Esophagus squamous epithelium (tissue), 5 donors: ENCODE measurements around the gene TSR3. TPM values are rescaled to one million over a fixed set of nuclear protein-coding genes. Genes with fewer than 3 reads are reported as not detected.
"Not testable (repeated sequence)": the region's sequence is repeated elsewhere in the genome, so short reads cannot be mapped to it uniquely, and the experiment has no call there.

Experiments used
- DNase-seq: peaks from one replicate; lab custom pipeline; 2025; lab: John Stamatoyannopoulos, UW
- H3K27ac ChIP-seq, 4 donors: fragments of 200-600 bp; sonication (generic); one replicate each; pipeline ENCODE4 v1.5.1; 2016 to 2019; ENCODE audit warnings: mild to moderate bottlenecking in 1 of 4
- H3K27me3 ChIP-seq, 4 donors: fragments of 200-600 bp; sonication (generic); 1 replicate in 3 of 4; 2 replicates in 1 of 4; pipeline versions ENCODE4 v1.5.1 to v1.6.0; 2017 to 2021; ENCODE audit warnings: antibody characterized with exemption in 1 of 4
- H3K36me3 ChIP-seq, 3 donors: fragments of 200-600 bp; sonication (generic); one replicate each; pipeline ENCODE4 v1.5.1; 2016 to 2019
- H3K4me1 ChIP-seq, 3 donors: fragments of 200-600 bp; sonication (generic); one replicate each; pipeline ENCODE4 v1.5.1; 2017 to 2019
- H3K4me3 ChIP-seq, 4 donors: fragments of 200-600 bp; sonication (generic); 1 replicate in 3 of 4; 2 replicates in 1 of 4; pipeline ENCODE4 v1.5.1; 2016 to 2019; ENCODE audit warnings: mild to moderate bottlenecking in 2 of 4, moderate library complexity in 1 of 4
- H3K9me3 ChIP-seq, 3 donors: fragments of 200-600 bp; sonication (generic); one replicate each; pipeline ENCODE4 v1.5.1; 2016 to 2019
- POLR2A ChIP-seq, 4 donors: fragments of 450-650 bp; IDR thresholded peaks; one replicate each; pipeline ENCODE4 v1.6.1; 2017; ENCODE audit warnings: antibody characterized with exemption in 4 of 4, mild to moderate bottlenecking in 4 of 4, moderate library complexity in 3 of 4
- WGBS, 2 donors: methylation state at CpG; one replicate each; pipeline ENCODE4 v1.1.5; 2018; 5-methylcytosine and 5-hydroxymethylcytosine counted together
- intact Hi-C: fragments of 100-400 bp; cut with DNase I; formaldehyde crosslinking; loops from one replicate; pipeline ENCODE4 v1.15.0; 2022
- total RNA-seq, 4 donors: library from RNA; depleted of rRNA; stranded (reverse); fragments of >200 nt; gene quantifications; one replicate each; pipeline ENCODE4 v1.1.0, GENCODE V29; 2016
- TF ChIP-seq, protein P1 (sequence below), 6 experiments: fragments of 450-650 bp in 4 of 6; fragments of 200-600 bp in 2 of 6; sonication (generic) in 2 of 6; IDR thresholded peaks; one replicate each; pipeline ENCODE4 v1.5.1; 2016 to 2019; ENCODE audit warnings: antibody characterized with exemption in 6 of 6, mild to moderate bottlenecking in 4 of 6, moderate library complexity in 4 of 6
- donor health status: DM: yes; HTN: yes; CAD: no.

TSR3 gene
- total RNA-seq, 4 donors from 2014 or later = 57.6 to 87.4 (median 70.5) TPM

DNA sequence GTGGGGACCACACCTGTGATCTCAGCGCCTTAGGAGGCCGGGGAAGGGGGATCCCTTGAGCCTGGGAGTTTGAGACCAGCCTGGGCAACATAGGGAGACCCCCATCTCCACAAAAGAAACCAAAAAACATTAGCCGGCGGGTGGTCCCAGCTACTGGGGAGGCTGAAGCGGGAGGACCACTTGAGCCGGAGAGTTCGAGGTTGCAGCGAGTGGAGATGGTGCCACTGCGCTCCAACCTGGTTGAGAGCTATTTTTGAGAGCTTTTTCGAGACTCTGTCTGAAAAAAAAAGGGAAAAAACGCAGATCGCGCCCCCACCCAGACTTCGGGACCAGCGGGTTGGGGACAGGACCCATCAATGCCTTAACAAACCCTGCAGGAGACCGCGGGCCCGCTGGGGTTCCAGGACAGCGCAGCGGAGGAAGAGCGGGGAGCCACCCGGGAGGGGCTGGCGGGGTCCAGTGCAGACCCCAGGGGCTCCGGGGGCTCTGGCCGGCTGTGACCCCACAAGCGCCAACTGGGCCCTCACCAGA is 19.0 kb downstream of the TSR3 start:
- 6 to 13% methylated on average over 3 to 13 of the region's 26 CpGs for WGBS, 2 donors
- intact Hi-C loops = no loop called here
- Histone ChIP-seq H3K4me3 (peak overlapping the region; percentile 17 to 63 (median 35)), H3K4me1 (peaks cover 24 to 38% (median 31%) of the 10 kb centered on the region in 3 donors), H3K36me3 (no peaks in the 10 kb centered on the region), H3K27me3 (peaks cover 18 to 75% (median 24%) of the 10 kb centered on the region in 4 donors), H3K27ac (no peak overlapping the region), H3K9me3 (peaks cover 0 to 7% (median 4%) of the 10 kb centered on the region in 3 donors)
- TF ChIP-seq, protein P1, sequence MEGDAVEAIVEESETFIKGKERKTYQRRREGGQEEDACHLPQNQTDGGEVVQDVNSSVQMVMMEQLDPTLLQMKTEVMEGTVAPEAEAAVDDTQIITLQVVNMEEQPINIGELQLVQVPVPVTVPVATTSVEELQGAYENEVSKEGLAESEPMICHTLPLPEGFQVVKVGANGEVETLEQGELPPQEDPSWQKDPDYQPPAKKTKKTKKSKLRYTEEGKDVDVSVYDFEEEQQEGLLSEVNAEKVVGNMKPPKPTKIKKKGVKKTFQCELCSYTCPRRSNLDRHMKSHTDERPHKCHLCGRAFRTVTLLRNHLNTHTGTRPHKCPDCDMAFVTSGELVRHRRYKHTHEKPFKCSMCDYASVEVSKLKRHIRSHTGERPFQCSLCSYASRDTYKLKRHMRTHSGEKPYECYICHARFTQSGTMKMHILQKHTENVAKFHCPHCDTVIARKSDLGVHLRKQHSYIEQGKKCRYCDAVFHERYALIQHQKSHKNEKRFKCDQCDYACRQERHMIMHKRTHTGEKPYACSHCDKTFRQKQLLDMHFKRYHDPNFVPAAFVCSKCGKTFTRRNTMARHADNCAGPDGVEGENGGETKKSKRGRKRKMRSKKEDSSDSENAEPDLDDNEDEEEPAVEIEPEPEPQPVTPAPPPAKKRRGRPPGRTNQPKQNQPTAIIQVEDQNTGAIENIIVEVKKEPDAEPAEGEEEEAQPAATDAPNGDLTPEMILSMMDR (IDR thresholded peaks at IDR 0.05) = no peak
- TF ChIP-seq POLR2A (IDR thresholded peaks at IDR 0.05) = no peak
- no peak for DNase-seq

DNA sequence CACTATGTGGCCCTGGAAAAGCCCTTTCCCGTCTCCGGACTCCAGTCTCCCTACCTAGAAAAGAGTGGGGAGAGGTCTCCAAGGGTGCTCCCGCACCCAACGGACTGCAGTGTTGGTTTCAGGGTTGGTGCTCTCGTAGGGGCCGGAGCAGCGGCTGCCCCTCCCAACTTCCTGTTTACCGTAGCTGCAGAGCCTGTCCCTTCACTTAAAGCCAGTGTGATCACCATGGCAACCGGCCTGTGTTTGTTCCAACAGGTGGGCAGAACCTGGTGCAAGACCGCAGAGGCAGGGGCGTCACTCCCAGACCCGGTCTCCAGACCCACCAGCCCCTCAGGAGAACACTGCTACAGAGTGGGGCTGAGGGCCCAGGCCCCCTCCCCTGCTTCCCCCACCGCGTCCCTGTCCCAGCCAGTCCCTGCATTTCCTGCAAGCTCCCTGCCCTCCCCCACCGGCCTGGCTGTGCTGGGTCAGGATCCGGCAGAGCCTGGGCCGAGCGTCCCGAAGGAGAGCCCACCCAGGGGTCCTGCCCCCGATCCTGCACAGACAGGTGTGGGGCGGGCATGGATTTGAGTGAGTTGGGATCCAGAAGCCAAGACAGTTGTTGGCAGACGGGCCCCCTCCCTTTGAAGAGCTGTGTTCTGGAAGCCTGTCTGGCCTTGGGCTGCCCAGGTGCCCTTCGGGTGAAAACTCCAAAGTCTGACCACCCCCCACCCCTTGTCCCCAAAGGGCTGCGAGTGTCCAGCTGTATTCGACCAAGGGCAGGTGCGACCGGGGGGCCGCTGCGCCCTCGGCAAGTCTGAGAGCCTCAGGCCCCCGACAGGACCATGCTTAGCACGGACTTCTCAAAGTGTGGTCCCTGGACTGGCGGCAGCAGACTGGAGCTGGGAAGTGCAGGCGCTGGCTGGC is 19.7 kb downstream of the TSR3 start:
- TF ChIP-seq POLR2A (IDR thresholded peaks at IDR 0.05) = peak in 1 of 4 donors; percentile 43
- TF ChIP-seq, protein P1 (IDR thresholded peaks at IDR 0.05) = no peak
- intact Hi-C loops = no loop called here
- WGBS, 2 donors = 0 to 6% methylated on average over 5 of the region's 34 CpGs
- H3K27me3 ChIP-seq = peaks cover 18 to 68% (median 24%) of the 10 kb centered on the region in 4 donors
- H3K27ac ChIP-seq = peak overlapping the region in 2 of 4 donors; percentile 42 to 53
- no peak for DNase-seq
- H3K9me3 ChIP-seq = peaks cover 0 to 7% (median 4%) of the 10 kb centered on the region in 3 donors
- peak overlapping the region in 3 of 4 donors; percentile 20 to 63 (median 46) for H3K4me3 ChIP-seq
- peaks cover 24 to 38% (median 31%) of the 10 kb centered on the region in 3 donors for H3K4me1 ChIP-seq
- H3K36me3 ChIP-seq = peaks cover 0 to 3% (median 0%) of the 10 kb centered on the region in 3 donors

DNA sequence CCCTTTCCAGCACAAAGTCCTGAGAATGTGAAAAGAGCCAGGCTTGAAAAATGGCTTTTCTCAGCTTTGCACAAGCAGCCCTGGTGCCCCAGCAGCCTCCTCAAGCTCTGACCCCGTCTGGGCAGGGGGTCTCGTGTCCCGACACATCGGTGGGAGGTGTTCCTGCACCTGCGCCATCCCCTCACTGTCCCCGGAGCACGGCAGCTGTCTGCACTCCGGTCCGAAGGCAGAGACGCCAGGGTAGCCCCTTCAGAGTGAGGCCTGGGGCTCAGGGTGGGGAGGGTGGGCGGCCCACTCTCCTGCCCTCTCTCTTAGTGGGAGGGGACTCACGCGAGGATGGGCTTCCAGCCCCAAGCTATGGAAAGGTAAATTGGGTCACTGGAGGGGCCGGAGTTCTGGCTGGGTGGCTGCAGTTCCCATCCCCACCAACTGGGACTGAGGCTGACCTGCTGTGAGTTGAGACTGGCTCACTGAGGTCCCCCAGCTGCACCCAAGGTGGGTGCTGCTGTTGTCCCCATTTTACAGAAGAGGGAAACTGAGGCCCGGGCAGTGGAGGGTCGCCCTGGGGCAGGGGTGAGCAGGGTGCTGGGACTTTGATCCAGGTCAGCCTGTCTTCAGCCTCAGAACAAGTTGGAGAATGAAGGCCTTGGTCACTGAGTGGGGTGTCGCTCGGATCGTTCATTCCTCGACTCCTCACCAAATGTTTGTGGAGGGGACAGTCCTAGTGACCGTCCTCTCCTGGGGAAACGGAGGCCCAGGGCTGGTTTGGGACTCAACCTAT is 20.6 kb downstream of the TSR3 start:
- TF ChIP-seq, protein P1 (IDR thresholded peaks at IDR 0.05) = no peak
- no peak for TF ChIP-seq POLR2A (IDR thresholded peaks at IDR 0.05)
- DNase-seq = no peak
- Histone ChIP-seq H3K27ac (peak overlapping the region in 2 of 4 donors; percentile 42 to 53), H3K4me3 (peak overlapping the region in 3 of 4 donors; percentile 20 to 63 (median 46)), H3K36me3 (peaks cover 0 to 12% (median 0%) of the 10 kb centered on the region in 3 donors), H3K4me1 (peaks cover 24 to 38% (median 31%) of the 10 kb centered on the region in 3 donors), H3K27me3 (peaks cover 18 to 60% (median 24%) of the 10 kb centered on the region in 4 donors), H3K9me3 (peaks cover 0 to 7% (median 4%) of the 10 kb centered on the region in 3 donors)
- intact Hi-C loops = no loop called here
- WGBS, 2 donors = 60% methylated on average over 4 of the region's 22 CpGs; no CpG with 5 or more reads in 1 of the 2 donors

DNA sequence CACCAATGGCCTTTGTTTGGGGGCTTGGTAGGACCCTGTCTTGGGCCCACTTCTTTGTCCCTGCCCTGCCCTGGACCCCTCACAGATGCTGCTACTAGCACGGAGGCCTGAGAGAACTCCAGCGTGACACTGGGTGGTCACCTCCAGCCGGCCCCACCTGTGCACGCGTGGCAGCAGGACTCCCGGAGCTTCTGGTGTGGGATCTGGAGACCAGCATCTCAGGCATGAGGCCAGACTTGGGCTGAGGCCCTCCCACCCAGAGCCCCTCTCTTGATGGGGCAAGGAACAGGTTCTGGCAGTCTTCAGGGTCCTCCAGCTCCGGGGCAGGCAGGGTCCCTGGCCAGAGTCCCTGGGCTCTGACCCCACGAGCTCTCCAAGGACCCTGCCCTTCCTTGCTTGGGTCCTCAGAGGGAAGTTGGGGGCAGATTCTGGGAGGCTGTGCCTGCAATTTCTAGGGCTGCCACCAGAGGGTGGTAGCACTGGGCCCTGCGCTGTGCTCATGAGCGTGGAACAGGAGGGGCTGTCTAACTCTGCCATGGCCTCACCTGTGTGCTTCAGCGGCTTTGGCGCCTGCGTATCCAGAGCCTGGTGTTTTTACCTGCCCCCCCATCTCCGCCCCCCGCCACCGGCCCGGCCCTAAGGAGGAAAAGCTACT is 21.3 kb downstream of the TSR3 start:
- TF ChIP-seq POLR2A (IDR thresholded peaks at IDR 0.05) = no peak
- TF ChIP-seq, protein P1 (IDR thresholded peaks at IDR 0.05) = peak in 3 of 6 experiments; percentile 23 to 60 (median 23)
- no peak for DNase-seq
- Histone ChIP-seq H3K9me3 (peaks cover 0 to 7% (median 4%) of the 10 kb centered on the region in 3 donors), H3K4me3 (no peak overlapping the region), H3K27me3 (peaks cover 18 to 53% (median 24%) of the 10 kb centered on the region in 4 donors), H3K4me1 (peaks cover 24 to 38% (median 31%) of the 10 kb centered on the region in 3 donors), H3K27ac (no peak overlapping the region), H3K36me3 (peaks cover 0 to 18% (median 2%) of the 10 kb centered on the region in 3 donors)
- 60% methylated on average over 1 of the region's 17 CpGs; no CpG with 5 or more reads in 1 of the 2 donors for WGBS, 2 donors
- intact Hi-C loops = no loop called here

DNA sequence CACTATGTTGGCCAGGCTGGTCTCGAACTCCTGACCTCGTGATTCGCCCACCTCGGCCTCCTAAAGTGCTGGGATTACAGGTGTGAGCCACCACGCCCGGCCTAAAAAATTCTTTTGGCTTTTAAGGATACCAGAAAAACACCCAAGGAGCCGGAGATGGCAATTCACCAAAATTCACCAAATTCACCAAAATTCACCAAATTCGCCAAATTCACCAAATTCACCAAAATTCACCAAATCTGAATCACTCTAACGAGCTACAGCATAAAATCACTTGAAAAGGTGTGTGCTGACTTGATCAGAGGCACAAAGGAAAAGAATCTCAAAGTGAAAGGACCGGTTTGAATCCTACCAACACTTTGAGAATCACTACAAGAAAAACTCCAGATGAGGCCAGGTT is 22.7 kb downstream of the TSR3 start:
- 81 to 85% methylated on average over 9 to 10 of the region's 10 CpGs for WGBS, 2 donors
- H3K27ac ChIP-seq, H3K4me3 ChIP-seq: not testable (repeated sequence)

DNA sequence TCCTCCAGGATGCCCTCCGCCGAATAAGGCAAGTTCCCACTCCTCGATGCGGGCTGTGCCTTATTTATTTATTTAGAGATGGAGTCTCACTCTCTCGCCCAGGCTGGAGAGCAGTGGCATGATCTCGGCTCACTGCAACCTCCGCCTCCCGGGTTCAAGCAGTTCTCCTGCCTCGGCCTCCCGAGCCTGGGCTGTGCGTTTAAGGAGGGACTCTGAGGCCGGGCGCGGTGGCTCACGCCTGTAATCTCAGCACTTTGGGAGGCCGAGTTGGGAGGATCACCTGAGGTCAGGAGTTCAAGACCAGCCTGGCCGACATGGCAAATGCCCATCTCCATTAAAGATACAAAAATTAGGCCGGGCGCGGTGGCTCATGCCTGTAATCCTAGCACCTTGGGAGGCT is 23.5 kb downstream of the TSR3 start:
- H3K9me3 ChIP-seq, DNase-seq, H3K27ac ChIP-seq, intact Hi-C loops, H3K4me3 ChIP-seq: not testable (repeated sequence)
- Histone ChIP-seq H3K36me3 (peaks cover 9 to 41% (median 22%) of the 10 kb centered on the region in 3 donors), H3K27me3 (peaks cover 6 to 30% (median 10%) of the 10 kb centered on the region in 4 donors), H3K4me1 (peaks cover 17 to 22% (median 19%) of the 10 kb centered on the region in 3 donors)
- 89 to 95% methylated on average over 9 to 12 of the region's 20 CpGs for WGBS, 2 donors

More for the DNA sequence above, 22.7 kb downstream of the TSR3 start:
- Histone ChIP-seq H3K4me1 (peaks cover 20 to 31% (median 27%) of the 10 kb centered on the region in 3 donors), H3K27me3 (peaks cover 9 to 39% (median 14%) of the 10 kb centered on the region in 4 donors), H3K36me3 (peaks cover under 1 to 33% (median 14%) of the 10 kb centered on the region in 3 donors)
- intact Hi-C loops, H3K9me3 ChIP-seq, DNase-seq: not testable (repeated sequence)
